HL-60 (cell line): ENCODE measurements around the gene RPUSD1.

ENCODE experiments used
- DNase-seq, 2 experiments: peaks; one replicate each; pipeline ENCODE4 v3.0.0-alpha.2; 2010 to 2020; ENCODE audit warnings: low read depth in 1 of 2, low spot score in 1 of 2
- H3K27ac ChIP-seq: fragments of 250-450 bp; sonication (Bioruptor Pico); replicated peaks from 2 replicates; pipeline ENCODE4 v1.5.1; 2020; ENCODE audit warnings: mild to moderate bottlenecking, moderate library complexity
- H3K27me3 ChIP-seq: fragments of 250-450 bp; sonication (Bioruptor Pico); 2 replicates; pipeline ENCODE4 v1.5.1; 2021; ENCODE audit warnings: mild to moderate bottlenecking, moderate library complexity; ENCODE audit not compliant: insufficient read depth, poor library complexity, severe bottlenecking
- H3K4me3 ChIP-seq: replicated peaks from 2 replicates; pipeline ENCODE4 v1.5.1; 2011; ENCODE audit warnings: mild to moderate bottlenecking, control low read depth, low read length; ENCODE audit not compliant: insufficient read depth
- GABPA ChIP-seq: IDR thresholded peaks from 2 replicates; pipeline ENCODE4 v1.6.1; 2012; ENCODE audit warnings: low read depth
- POLR2AphosphoS5 ChIP-seq: IDR thresholded peaks from 2 replicates; pipeline ENCODE4 v1.6.1; 2012; ENCODE audit warnings: low read depth
- SPI1 ChIP-seq: IDR thresholded peaks from 2 replicates; pipeline ENCODE4 v1.6.1; 2012; ENCODE audit warnings: low read depth, mild to moderate bottlenecking, borderline replicate concordance
- TF ChIP-seq, protein P1 (sequence below): IDR thresholded peaks from one replicate; pipeline ENCODE4 v1.5.1; 2011; ENCODE audit warnings: low read length, control low read depth, inconsistent platforms; ENCODE audit not compliant: insufficient read depth
- TF ChIP-seq, protein P2 (sequence below): IDR thresholded peaks from 2 replicates; pipeline ENCODE4 v1.6.1; 2012; ENCODE audit warnings: low read depth; ENCODE audit not compliant: insufficient replicate concordance

Gene RPUSD1

DNA sequence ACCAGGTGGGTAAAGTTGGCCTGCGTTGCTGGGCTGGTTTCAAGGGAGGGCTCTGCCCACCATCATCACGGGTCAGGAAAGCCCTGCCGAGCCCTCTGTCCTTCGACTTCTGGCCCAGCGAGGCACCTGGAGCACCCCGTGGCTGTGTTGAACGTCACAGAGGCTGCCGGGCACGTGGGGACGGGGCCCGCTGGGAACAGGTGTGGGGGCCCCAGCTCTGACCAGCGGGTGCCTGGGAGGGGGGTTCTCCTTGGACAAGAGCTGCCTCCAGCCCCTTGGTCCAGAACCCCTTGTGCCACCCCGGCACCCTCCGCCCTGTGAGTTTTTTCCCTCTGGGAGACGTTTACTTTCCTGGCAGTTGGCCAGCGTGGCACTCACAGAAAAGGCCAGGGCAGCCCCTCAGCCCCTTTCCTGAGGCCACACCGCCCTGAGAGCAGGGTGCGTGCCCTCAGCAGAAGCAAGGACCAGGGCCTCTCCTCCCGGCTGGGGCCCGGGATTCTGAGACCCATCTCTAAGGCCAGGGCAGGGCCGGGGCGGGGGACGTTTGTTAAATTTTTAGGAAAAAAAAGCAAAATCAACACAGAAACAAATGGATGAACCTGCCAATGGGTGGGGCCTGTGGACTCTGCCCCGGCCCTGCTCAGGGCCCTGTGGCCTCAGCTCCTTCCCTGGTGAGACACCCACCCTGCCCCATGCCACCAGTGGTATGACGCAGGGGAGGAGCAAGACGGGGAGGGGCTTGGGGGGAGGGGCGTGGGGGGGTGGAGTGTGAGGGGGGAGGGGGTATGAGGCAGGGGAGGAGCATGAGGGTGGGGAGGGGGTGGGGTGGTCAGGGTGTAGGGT lies 43.6 kb upstream of the RPUSD1 start:
- Histone ChIP-seq H3K27ac (no peak overlapping the region), H3K4me3 (no peak overlapping the region), H3K27me3 (peaks cover 19% of the 10 kb centered on the region)
- no peak for DNase-seq
- TF ChIP-seq, protein P1, sequence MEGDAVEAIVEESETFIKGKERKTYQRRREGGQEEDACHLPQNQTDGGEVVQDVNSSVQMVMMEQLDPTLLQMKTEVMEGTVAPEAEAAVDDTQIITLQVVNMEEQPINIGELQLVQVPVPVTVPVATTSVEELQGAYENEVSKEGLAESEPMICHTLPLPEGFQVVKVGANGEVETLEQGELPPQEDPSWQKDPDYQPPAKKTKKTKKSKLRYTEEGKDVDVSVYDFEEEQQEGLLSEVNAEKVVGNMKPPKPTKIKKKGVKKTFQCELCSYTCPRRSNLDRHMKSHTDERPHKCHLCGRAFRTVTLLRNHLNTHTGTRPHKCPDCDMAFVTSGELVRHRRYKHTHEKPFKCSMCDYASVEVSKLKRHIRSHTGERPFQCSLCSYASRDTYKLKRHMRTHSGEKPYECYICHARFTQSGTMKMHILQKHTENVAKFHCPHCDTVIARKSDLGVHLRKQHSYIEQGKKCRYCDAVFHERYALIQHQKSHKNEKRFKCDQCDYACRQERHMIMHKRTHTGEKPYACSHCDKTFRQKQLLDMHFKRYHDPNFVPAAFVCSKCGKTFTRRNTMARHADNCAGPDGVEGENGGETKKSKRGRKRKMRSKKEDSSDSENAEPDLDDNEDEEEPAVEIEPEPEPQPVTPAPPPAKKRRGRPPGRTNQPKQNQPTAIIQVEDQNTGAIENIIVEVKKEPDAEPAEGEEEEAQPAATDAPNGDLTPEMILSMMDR, result no peak
- TF ChIP-seq SPI1 (no peak), POLR2AphosphoS5 (no peak), GABPA (no peak)
- TF ChIP-seq, protein P2, sequence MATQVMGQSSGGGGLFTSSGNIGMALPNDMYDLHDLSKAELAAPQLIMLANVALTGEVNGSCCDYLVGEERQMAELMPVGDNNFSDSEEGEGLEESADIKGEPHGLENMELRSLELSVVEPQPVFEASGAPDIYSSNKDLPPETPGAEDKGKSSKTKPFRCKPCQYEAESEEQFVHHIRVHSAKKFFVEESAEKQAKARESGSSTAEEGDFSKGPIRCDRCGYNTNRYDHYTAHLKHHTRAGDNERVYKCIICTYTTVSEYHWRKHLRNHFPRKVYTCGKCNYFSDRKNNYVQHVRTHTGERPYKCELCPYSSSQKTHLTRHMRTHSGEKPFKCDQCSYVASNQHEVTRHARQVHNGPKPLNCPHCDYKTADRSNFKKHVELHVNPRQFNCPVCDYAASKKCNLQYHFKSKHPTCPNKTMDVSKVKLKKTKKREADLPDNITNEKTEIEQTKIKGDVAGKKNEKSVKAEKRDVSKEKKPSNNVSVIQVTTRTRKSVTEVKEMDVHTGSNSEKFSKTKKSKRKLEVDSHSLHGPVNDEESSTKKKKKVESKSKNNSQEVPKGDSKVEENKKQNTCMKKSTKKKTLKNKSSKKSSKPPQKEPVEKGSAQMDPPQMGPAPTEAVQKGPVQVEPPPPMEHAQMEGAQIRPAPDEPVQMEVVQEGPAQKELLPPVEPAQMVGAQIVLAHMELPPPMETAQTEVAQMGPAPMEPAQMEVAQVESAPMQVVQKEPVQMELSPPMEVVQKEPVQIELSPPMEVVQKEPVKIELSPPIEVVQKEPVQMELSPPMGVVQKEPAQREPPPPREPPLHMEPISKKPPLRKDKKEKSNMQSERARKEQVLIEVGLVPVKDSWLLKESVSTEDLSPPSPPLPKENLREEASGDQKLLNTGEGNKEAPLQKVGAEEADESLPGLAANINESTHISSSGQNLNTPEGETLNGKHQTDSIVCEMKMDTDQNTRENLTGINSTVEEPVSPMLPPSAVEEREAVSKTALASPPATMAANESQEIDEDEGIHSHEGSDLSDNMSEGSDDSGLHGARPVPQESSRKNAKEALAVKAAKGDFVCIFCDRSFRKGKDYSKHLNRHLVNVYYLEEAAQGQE, result no peak

DNA sequence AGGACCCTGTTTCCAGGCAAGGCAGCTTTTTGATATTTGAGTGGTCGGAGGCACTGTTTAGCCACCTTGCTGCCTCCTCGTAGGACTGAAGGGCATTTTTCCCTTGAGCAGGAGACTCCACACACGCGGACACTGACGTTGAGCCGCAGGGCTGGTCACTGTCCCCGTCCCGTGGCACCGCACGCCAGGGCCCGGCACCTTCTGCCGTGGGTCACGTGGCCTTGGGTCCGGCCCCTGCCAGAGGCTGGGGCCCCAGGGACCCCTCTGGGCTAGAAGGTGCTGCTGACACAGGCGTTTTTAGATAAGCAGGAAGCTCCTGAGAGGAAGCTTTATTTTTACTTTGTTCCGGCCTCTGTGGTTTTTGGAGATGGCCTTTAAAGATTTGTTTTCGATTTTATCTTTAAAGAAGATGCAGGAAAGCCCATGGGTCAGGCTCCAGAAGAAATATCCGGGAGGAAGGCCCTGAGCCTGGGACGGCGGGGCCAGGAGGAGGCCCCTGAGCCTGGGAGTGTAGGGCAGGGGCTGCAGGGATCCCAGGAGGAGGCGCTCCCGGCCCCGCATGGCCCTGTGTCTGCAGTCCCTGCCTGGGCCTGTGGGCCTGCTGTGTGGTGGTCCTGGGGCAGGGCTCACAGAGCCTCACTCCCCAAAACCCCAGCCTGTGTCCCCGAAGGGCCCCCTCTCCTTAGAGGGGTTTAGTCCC lies 42.8 kb upstream of the RPUSD1 start:
- no peak overlapping the region for H3K27ac ChIP-seq
- TF ChIP-seq, protein P1, result no peak
- TF ChIP-seq SPI1 (no peak), GABPA (no peak), POLR2AphosphoS5 (no peak)
- TF ChIP-seq, protein P2, result no peak
- H3K27me3 ChIP-seq, result peaks cover 19% of the 10 kb centered on the region
- no peak for DNase-seq
- no peak overlapping the region for H3K4me3 ChIP-seq

DNA sequence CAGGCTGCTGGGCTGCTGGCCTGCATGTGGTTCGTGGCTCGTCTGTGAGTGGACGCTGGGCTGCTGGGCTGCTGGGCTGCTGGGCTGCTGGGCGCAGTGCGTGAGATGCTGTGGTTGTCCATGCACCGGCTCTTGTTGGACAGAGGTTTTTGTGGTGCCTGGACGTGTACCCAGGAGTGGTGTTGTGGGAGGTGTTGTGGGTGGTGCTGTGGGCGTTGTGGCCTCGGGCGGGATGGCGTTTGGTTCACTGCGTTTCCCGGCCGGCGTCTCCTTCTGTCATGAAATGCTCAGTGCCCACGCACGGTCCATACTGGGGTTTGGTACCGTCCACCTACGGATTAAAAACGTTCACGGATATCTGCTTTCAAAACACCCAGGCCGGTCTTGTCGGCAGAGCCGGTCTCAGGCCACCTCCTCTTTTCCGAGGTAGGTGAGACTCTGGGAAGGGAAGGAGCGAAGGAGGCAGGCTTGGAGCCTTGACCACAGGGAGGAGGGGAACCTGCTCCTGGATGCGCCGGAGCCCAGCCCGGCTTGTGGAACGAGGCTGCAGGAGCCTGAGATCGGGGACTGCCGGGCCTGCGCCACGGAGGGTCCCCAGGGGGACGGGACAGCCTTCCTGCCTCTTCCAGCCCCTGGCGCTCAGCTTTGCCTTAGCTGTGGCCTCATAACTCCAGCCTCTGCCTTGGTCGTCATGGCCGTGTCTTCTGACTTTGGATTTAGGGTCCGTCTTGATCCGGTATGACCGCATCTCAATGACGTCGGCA lies 42.1 kb upstream of the RPUSD1 start:
- Histone ChIP-seq H3K4me3 (no peak overlapping the region), H3K27ac (no peak overlapping the region), H3K27me3 (peaks cover 19% of the 10 kb centered on the region)
- no peak for DNase-seq
- TF ChIP-seq POLR2AphosphoS5 (no peak), GABPA (no peak), SPI1 (no peak)
- TF ChIP-seq, protein P1, result no peak
- TF ChIP-seq, protein P2, result no peak
